K562 (cell line): Measurements from ENCODE around the gene MAP3K19. TPM values are rescaled to one million over a fixed set of nuclear protein-coding genes. Genes with fewer than 3 reads are reported as not detected.

Source experiments
- ATAC-seq: fragments of 200-7000 bp; cut with Tn5 transposase; 3 replicates; pipeline ENCODE4 v1.9.1; 2020; ENCODE audit warnings: moderate library complexity
- BruUV-seq: library from RNA; stranded (reverse); fragments of 400-500 nt; replicated peaks from 2 replicates; lab custom pipeline; 2021; lab: Mats Ljungman, UMichigan
- CTCF ChIA-PET: fragments of 300-600 bp; formaldehyde crosslinking; extraction: SDS; loops from one replicate; lab custom pipeline; 2021; ENCODE audit warnings: low intra/inter-chr PET ratio; lab: Yijun Ruan, JAX
- POLR2A ChIA-PET: fragments of 300-600, 350-650 bp; sonication (Branson Sonifier 250); formaldehyde crosslinking; extraction: SDS; loops from one replicate; lab custom pipeline; 2021; ENCODE audit warnings: antibody characterized with exemption, inconsistent platforms; lab: Yijun Ruan, JAX
- DNase-seq, 4 experiments: peaks; one replicate each; pipeline versions ENCODE4 v3.0.0 to v3.0.0-alpha.2; 2011 to 2018; ENCODE audit warnings: low spot score in 3 of 4, mixed read lengths in 3 of 4; ENCODE audit errors: extremely low read depth in 1 of 4
- FAIRE-seq: peaks from 2 replicates; lab custom pipeline; 2011; peaks lifted over from hg19 to GRCh38; lab: Jason Lieb, UNC
- H2AFZ ChIP-seq: 2 replicates; pipeline ENCODE4 v1.6.0; 2011; ENCODE audit warnings: low read depth, low read length, control low read depth, inconsistent platforms
- H3K27ac ChIP-seq: fragments of 200-600 bp; 3 replicates; pipeline ENCODE4 v1.8.0; 2011; ENCODE audit warnings: low read depth, mild to moderate bottlenecking, control low read depth, inconsistent platforms, low read length, moderate library complexity, mixed read lengths; ENCODE audit errors: extremely low read depth
- H3K27me3 ChIP-seq, 2 experiments: fragments of 300-600 bp in 1 of 2; 2 replicates in 1 of 2; 3 replicates in 1 of 2; pipeline versions ENCODE4 v1.6.0 to v1.8.0; 2011; ENCODE audit warnings: inconsistent platforms in 2 of 2, low read length in 2 of 2, mild to moderate bottlenecking in 1 of 2, mixed read lengths in 1 of 2, moderate library complexity in 1 of 2; ENCODE audit not compliant: control insufficient read depth in 2 of 2, insufficient read depth in 2 of 2
- H3K36me3 ChIP-seq: fragments of 300-600 bp; 3 replicates; pipeline ENCODE4 v1.8.0; 2011; ENCODE audit warnings: mild to moderate bottlenecking, low read length, inconsistent platforms; ENCODE audit not compliant: control insufficient read depth, insufficient read depth
- H3K4me1 ChIP-seq, 2 experiments: fragments of 200-600 bp in 1 of 2; replicated peaks in 1 of 2; 2 replicates in 1 of 2; 3 replicates in 1 of 2; pipeline versions ENCODE4 v1.5.1 to v1.8.0; 2011; ENCODE audit warnings: inconsistent platforms in 2 of 2, low read length in 2 of 2, mild to moderate bottlenecking in 1 of 2, mixed read lengths in 1 of 2, moderate library complexity in 1 of 2; ENCODE audit not compliant: control insufficient read depth in 2 of 2, insufficient read depth in 2 of 2
- H3K4me2 ChIP-seq: 2 replicates; pipeline ENCODE4 v1.6.1; 2011; ENCODE audit warnings: low read length, control low read depth, inconsistent platforms, mixed read lengths; ENCODE audit not compliant: insufficient read depth
- H3K4me3 ChIP-seq: fragments of 200-600 bp; sonication (generic), shearing (Covaris generic); 2 replicates; pipeline ENCODE4 v1.5.1; 2016; ENCODE audit warnings: control low read depth, inconsistent platforms
- H3K79me2 ChIP-seq: fragments of 200-600 bp; 3 replicates; pipeline ENCODE4 v1.8.0; 2011; ENCODE audit warnings: low read length, inconsistent platforms; ENCODE audit not compliant: control insufficient read depth, insufficient read depth
- H3K9ac ChIP-seq, 2 experiments: 2 replicates each; pipeline versions ENCODE4 v1.6.0 to v1.6.1; 2011; ENCODE audit warnings: low read depth in 2 of 2, low read length in 2 of 2, control low read depth in 1 of 2, inconsistent platforms in 1 of 2, mild to moderate bottlenecking in 1 of 2, mixed read lengths in 1 of 2; ENCODE audit not compliant: insufficient read depth in 1 of 2
- H3K9me1 ChIP-seq: one replicate; pipeline ENCODE4 v1.6.0; 2011; ENCODE audit warnings: inconsistent platforms, mild to moderate bottlenecking, low read length, moderate library complexity; ENCODE audit not compliant: control insufficient read depth, insufficient read depth
- H3K9me3 ChIP-seq: replicated peaks from 2 replicates; pipeline ENCODE4 v1.5.1; 2011; ENCODE audit warnings: low read depth, low read length, inconsistent platforms; ENCODE audit not compliant: control insufficient read depth, insufficient read depth
- H4K20me1 ChIP-seq: replicated peaks from 2 replicates; pipeline ENCODE4 v1.6.1; 2011; ENCODE audit warnings: low read length, inconsistent platforms, mixed read lengths; ENCODE audit not compliant: control insufficient read depth, insufficient read depth
- CEBPB ChIP-seq: fragments of 450-650 bp; IDR thresholded peaks from 2 replicates; pipeline ENCODE4 v1.6.1; 2016; ENCODE audit warnings: missing genetic modification characterization, missing compliant biosample characterization
- CEBPG ChIP-seq, 3 experiments: fragments of 200-800 bp in 1 of 3; sonication (Bioruptor generic) in 1 of 3; sonication (generic) in 1 of 3; formaldehyde crosslinking in 1 of 3; IDR thresholded peaks in 2 of 3; conservative IDR thresholded peaks in 1 of 3; 2 replicates each; pipeline versions ENCODE4 v1.6.1 to v1.8.0; 2016 to 2022; ENCODE audit warnings: missing compliant biosample characterization in 2 of 3, missing genetic modification characterization in 2 of 3, mild to moderate bottlenecking in 1 of 3, missing genetic modification reagents in 1 of 3
- PYGO2 ChIP-seq: fragments of 450-650 bp; IDR thresholded peaks from 2 replicates; pipeline ENCODE4 v1.6.1; 2016; ENCODE audit warnings: mild to moderate bottlenecking, missing genetic modification characterization, moderate library complexity, missing compliant biosample characterization
- ZNF146 ChIP-seq: IDR thresholded peaks from one replicate; pipeline ENCODE4 v1.6.1; 2018; ENCODE audit warnings: missing compliant biosample characterization; ENCODE audit not compliant: unreplicated experiment
- ZNF24 ChIP-seq: fragments of 450-650 bp; IDR thresholded peaks from 2 replicates; pipeline ENCODE4 v1.6.1; 2016
- ZNF584 ChIP-seq: fragments of 200-800 bp; sonication (Bioruptor generic); IDR thresholded peaks from 2 replicates; pipeline ENCODE4 v1.6.1; 2016; ENCODE audit warnings: low read depth, mild to moderate bottlenecking, missing genetic modification characterization, missing compliant biosample characterization
- WGBS: fragments of 100-300 bp; shearing (Covaris generic); methylation state at CpG from one replicate; pipeline ENCODE4 v1.1.6; 2016; ENCODE audit warnings: low coverage, mixed read lengths; ENCODE audit not compliant: insufficient coverage; ENCODE audit errors: missing lambda C conversion rate; 5-methylcytosine and 5-hydroxymethylcytosine counted together
- in situ Hi-C: fragments of 300-500 bp; cut with MboI; formaldehyde crosslinking; loops from 4 replicates; pipeline ENCODE4 v1.15.0; 2018; ENCODE audit warnings: inconsistent platforms, mixed read lengths
- intact Hi-C: fragments of 100-400 bp; cut with micrococcal nuclease; formaldehyde crosslinking; loops from 2 replicates; pipeline ENCODE4 v1.14.2; 2022
- polyA plus RNA-seq, 8 experiments: library from polyadenylated mRNA; depleted of rRNA in 4 of 8; stranded (reverse) in 5 of 8; unstranded in 3 of 8; fragments of >200 nt; fragmentation: Nextera tagmentation in 2 of 8; fragmentation: Illumina TruSeq in 1 of 8; extraction: Ambion mirVana in 2 of 8; extraction: Trizol in 1 of 8; gene quantifications; 2 replicates each; pipeline versions ENCODE4 v1.2.1 to v1.2.3, GENCODE V29; 2011 to 2014; ENCODE audit warnings: inconsistent platforms in 1 of 8, missing spikeins in 1 of 8
- total RNA-seq, 7 experiments: library from RNA; depleted of rRNA in 6 of 7; stranded (reverse); fragments of >200 nt in 6 of 7; fragmentation: Illumina TruSeq in 2 of 7; extraction: Trizol in 2 of 7; gene quantifications; 2 replicates each; pipeline versions ENCODE4 v1.2.1 to v1.2.3, GENCODE V29; 2011 to 2021; ENCODE audit warnings: low replicate concordance in 1 of 7
- TF ChIP-seq, protein P1 (sequence below), 2 experiments: fragments of 250-450 bp in 1 of 2; fragments of 450-650 bp in 1 of 2; sonication (Bioruptor Pico) in 1 of 2; IDR thresholded peaks; 2 replicates each; pipeline versions ENCODE4 v1.6.1 to v1.8.0; 2016 to 2021; ENCODE audit warnings: mild to moderate bottlenecking in 2 of 2, moderate library complexity in 2 of 2, missing compliant biosample characterization in 1 of 2, missing genetic modification characterization in 1 of 2
- TF ChIP-seq, protein P2 (sequence below): sonication (generic); formaldehyde crosslinking; IDR thresholded peaks from 2 replicates; pipeline ENCODE4 v1.8.1; 2022; ENCODE audit warnings: missing genetic modification reagents

The MAP3K19 gene
- total and polyA plus RNA-seq, 9 of the 15 experiments (the other 6 are each of a cell fraction or from before 2014, with no cell fraction given) = 0.29 TPM; not detected in 8

DNA sequence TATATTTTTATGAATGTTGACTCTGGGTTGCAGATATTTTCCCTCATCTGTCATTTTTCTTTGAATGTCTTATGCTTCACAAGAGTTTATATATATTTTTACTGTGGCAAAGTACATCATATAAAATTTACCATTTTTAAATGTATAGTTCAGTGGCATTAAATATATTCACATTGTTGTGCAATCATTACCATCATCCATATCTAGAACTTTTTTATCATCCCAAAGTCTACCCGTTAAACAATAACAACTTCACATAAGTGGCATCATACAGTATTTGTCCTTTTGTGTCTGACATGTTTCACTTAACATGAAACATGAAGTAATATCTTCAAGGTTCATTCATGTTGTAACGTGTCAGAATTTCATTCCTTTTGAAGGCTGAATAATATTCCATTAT is 29.3 kb upstream of the MAP3K19 start:
- no peak for DNase-seq
- TF ChIP-seq CEBPG (CRISPR knock-in tag; IDR thresholded peaks at IDR 0.05) (no peak), CEBPG (tag; conservative IDR thresholded peaks at IDR 0.05 in 1 of 2, IDR thresholded peaks at IDR 0.05 in 1 of 2) (peak; percentile 34 to 76; a peak in 3 of 4 replicates), ZNF146 (peak; percentile 34), CEBPB (peak; percentile 75), ZNF584 (CRISPR knock-in tag) (no peak)
- TF ChIP-seq, all 486 proteins: peak for 3
- BruUV-seq = no TSS peak
- no peak overlapping the region for H2AFZ ChIP-seq
- no peak for ATAC-seq
- H3K79me2 ChIP-seq = peaks cover 27% of the 10 kb centered on the region; the same call in 2 of the 3 replicates
- H3K27me3 ChIP-seq = no peaks in the 10 kb centered on the region
- H3K27ac ChIP-seq = no peak overlapping the region
- ChIA-PET CTCF (no interaction called here), POLR2A (no interaction called here)
- no peaks in the 10 kb centered on the region; the same call in 1 of the 2 replicates for H3K9me3 ChIP-seq
- in situ Hi-C loops (no loop called here), intact Hi-C loops (no loop called here)
- no peak for FAIRE-seq
- H4K20me1 ChIP-seq = no peaks in the 10 kb centered on the region; the same call in 1 of the 2 replicates
- no peak overlapping the region for H3K4me2 ChIP-seq
- H3K4me3 ChIP-seq = no peak overlapping the region
- H3K9me1 ChIP-seq = no peaks in the 10 kb centered on the region
- H3K9ac ChIP-seq = no peak overlapping the region
- peaks cover 5% of the 10 kb centered on the region; the same call in 1 of the 3 replicates for H3K36me3 ChIP-seq
- no peaks in the 10 kb centered on the region for H3K4me1 ChIP-seq
- WGBS = 100% methylated on average over 2 of the region's 2 CpGs

DNA sequence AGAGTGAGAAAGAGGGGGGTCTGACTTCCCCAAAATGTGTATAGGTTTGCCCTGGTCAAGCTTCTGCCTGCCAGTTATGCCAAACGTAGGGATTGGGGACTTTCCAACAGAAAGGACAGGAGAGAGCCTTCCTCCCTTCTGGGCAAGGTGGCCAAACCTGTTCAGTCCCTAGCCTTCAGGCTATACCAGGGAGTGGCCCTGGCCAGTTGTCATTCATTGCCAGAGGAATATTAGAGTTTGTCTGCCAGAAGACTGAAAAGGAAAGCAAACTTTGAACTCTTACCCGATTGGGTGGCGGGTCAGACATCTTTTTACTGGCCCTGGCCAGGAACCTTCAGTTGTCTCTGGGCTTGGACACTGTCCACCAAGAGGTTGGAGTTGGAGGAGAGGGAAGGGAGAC is 27.0 kb upstream of the MAP3K19 start:
- DNase-seq (no peak), ATAC-seq (peak; percentile 19; the same call in 1 of the 3 replicates), FAIRE-seq (no peak)
- peaks cover 5% of the 10 kb centered on the region; the same call in 1 of the 3 replicates for H3K36me3 ChIP-seq
- in situ Hi-C loops (no loop called here), intact Hi-C loops (no loop called here)
- no peaks in the 10 kb centered on the region for H3K4me1 ChIP-seq
- H3K27ac ChIP-seq = no peak overlapping the region
- ChIA-PET CTCF (no interaction called here), POLR2A (no interaction called here)
- H3K9me3 ChIP-seq = no peaks in the 10 kb centered on the region
- H3K9ac ChIP-seq = no peak overlapping the region
- TF ChIP-seq, protein P1, sequence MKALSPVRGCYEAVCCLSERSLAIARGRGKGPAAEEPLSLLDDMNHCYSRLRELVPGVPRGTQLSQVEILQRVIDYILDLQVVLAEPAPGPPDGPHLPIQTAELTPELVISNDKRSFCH (CRISPR knock-in tag; IDR thresholded peaks at IDR 0.05) = no peak
- TF ChIP-seq, protein P1 (tag; IDR thresholded peaks at IDR 0.05) = no peak
- TF ChIP-seq ZNF24 (no peak), PYGO2 (tag) (no peak)
- TF ChIP-seq, protein P2, sequence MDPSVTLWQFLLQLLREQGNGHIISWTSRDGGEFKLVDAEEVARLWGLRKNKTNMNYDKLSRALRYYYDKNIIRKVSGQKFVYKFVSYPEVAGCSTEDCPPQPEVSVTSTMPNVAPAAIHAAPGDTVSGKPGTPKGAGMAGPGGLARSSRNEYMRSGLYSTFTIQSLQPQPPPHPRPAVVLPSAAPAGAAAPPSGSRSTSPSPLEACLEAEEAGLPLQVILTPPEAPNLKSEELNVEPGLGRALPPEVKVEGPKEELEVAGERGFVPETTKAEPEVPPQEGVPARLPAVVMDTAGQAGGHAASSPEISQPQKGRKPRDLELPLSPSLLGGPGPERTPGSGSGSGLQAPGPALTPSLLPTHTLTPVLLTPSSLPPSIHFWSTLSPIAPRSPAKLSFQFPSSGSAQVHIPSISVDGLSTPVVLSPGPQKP (CRISPR knock-in tag) = no peak
- no peaks in the 10 kb centered on the region; the same call in 1 of the 2 replicates for H4K20me1 ChIP-seq
- H3K4me3 ChIP-seq = no peak overlapping the region
- H3K4me2 ChIP-seq = no peak overlapping the region
- H3K79me2 ChIP-seq = peaks cover 20% of the 10 kb centered on the region
- H3K27me3 ChIP-seq = no peaks in the 10 kb centered on the region
- H3K9me1 ChIP-seq = no peaks in the 10 kb centered on the region
- BruUV-seq = no TSS peak
- no peak overlapping the region for H2AFZ ChIP-seq
- WGBS = 78% methylated on average over 3 of the region's 3 CpGs
